NCI-H69 (cell line): Measurements from ENCODE around the gene TTC28.

Source experiments
- DNase-seq: peaks from one replicate; lab custom pipeline; 2025; lab: John Stamatoyannopoulos, UW

Gene TTC28

GRCh38 chr22:28001171-28001835 is 678.3 kb downstream of the TTC28 start:
- no peak for DNase-seq

DNA sequence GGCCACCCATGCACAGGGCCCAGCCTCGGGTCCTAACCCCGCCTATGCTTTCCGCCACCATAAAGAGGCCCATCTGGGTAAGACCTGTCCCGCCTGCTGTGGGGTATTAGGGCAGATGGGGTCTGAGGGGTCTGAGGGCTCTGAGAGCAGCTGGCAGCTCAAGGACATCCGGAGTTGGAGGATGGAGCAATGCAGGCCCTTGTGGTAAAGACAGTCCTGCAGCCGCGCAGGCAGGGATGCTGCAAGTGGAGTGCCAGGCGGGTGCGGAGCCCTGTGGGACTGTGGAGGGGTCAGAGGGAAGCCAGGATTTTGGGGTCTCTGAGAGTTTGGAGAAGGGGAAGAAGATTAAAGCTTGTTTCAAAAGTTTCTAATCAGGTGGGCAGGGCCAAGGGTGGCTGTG is 679.3 kb downstream of the TTC28 start:
- DNase-seq: no peak

DNA sequence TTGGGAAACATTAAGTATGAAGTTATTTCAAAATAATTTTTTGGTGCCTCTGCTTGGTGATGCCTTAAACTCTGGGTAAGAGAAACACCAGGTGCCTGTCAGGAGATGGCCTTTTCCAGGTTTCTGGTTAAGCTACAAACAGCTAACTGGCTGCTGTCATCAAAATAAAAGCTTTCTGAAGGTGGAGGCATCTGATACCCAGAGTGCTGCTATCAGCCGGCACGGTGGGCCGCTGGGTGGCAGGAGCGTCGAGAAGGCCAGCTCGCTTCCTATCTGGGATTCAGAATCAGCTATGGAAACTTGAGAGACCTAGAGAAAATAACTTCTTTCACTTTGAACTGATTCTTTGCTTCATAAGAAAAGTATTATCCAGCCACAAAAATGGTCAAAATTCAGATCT is 679.8 kb downstream of the TTC28 start:
- DNase-seq: no peak

GRCh38 chr22:27998511-27999410 is 680.9 kb downstream of the TTC28 start:
- DNase-seq: no peak

DNA sequence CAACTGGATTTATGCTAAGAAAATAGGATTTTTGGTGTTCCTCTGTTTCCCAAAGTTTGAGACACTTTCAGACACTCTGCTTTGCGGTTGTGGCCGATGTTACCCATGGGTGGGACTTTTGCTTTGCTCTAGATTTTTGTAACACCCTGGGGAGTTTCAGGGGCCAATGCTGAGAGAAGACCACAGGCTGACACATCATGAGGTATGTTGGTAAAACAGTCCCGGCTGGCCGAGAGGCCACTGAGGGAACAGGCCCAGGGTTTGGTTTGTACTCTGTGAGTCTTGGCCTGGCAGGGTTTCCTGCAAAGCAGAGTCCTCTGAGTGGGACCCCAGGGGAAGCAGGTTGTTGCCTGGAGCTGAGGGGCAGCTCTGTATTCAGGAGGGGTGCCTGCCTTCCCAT is 682.1 kb downstream of the TTC28 start:
- DNase-seq: no peak

GRCh38 chr22:27996981-27997380 is 682.7 kb downstream of the TTC28 start:
- DNase-seq: no peak

GRCh38 chr22:27996529-27996925 is 683.1 kb downstream of the TTC28 start:
- no peak for DNase-seq

DNA sequence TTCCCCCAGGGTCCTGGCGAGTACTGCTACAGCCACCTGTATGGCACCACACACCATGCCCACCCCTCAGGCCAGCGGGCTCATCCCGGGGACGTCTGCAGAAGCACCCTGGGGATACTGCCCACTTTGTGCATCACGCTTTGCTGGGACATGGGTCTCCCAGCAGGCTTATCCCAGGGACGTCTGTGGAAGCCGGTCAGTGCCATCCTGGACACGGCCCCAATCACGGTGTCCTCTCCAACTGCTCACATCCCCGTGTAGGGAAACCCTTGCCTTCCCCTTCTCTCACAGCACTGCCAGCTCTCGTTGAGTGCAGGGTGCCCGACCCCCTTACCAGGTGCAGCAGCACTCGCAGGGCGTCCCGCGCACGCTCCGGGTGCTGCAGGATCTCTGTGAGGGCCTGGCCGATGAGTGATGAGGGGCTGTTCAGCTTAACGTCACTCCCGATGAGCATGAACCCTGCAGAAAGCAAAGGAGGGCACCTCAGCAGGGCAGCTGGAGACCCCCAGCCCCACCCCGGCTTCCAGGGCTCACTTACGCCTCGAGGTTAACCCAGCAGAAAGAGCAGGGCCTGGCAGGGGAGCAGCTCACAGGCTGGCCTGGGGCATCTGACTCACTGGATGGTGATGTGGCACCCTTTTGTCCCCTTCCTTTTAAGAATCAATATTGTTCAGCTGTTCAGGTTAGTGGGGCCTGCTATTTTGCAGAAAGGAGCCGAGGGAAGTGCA is 683.7 kb downstream of the TTC28 start:
- no peak for DNase-seq

DNA sequence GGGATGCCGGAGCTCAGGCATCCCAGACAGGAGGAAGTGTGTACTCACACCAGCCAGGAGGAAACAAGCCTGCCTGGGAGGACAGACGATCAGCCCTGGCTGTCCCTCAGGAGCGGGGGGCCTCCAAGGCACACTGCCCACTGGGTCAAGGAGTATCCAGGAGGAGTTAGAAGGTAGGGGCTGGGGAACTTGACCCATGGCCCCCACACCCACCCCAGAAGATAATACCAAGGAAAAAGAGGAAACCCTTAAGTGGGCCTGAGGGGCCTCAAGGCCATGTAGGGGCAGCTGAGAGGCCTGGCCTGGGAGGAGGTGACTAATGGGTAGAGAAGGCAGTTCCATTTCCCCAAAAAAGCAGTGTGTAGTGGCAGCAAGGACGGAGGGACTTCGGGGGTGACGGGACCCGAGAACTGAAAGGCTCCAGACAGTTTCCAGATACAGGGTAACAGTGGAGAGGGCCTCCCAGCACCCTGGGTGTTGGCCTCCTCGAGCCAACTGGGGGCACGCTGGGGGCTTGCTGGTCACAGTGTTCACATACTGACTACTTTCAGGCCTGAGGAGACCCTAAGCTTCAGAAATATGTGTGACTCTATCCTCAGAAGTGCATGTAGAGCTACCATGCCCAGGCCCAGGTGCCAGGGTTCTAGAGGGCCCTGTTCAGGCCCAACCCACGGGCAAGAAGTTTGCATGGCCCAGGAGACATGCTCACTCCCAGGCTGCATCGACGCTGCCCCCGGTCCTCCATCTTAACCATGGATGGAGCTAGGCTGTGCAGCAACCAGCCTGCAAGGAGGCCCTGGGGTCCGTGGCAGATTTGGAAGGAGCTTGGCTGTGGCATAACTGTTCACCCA is 684.9 kb downstream of the TTC28 start:
- DNase-seq: no peak

GRCh38 chr22:27993774-27994350 is 685.8 kb downstream of the TTC28 start:
- DNase-seq: no peak

GRCh38 chr22:27993201-27993635 is 686.4 kb downstream of the TTC28 start:
- no peak for DNase-seq

GRCh38 chr22:27992294-27993165 is 687.1 kb downstream of the TTC28 start:
- no peak for DNase-seq

DNA sequence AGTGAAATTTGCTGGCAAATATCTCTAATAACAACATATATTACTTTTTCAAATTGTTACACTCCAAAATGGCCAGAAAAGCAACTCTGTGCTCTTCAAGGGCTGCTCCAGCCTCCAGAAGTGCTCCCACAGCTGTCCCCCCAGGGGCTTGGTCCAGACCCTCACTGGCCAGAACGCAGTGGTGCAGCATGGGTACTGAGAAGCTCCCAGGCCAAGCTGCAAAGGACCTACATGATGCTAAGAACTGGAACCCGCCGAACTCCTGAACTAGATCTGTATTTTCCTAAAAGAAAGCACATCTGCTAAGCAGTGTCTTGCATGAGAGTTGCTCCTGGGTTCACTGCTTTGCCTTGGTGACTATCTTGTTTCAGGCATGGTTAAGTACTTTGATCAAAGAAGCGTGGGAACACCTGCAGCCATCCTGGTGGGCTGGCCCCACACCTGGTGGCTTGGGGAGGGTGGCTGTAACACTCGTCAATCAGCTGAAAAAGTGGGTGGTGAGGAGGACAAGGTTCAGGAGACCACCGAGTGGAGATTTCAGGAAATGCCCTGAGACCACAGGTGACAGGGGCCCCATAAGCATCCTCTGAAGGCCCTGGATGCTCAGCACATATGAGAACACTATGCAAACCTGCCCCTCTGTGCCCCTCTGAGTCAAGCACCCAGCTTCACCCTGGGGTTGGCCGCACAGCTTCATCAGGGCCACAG is 687.9 kb downstream of the TTC28 start:
- no peak for DNase-seq

DNA sequence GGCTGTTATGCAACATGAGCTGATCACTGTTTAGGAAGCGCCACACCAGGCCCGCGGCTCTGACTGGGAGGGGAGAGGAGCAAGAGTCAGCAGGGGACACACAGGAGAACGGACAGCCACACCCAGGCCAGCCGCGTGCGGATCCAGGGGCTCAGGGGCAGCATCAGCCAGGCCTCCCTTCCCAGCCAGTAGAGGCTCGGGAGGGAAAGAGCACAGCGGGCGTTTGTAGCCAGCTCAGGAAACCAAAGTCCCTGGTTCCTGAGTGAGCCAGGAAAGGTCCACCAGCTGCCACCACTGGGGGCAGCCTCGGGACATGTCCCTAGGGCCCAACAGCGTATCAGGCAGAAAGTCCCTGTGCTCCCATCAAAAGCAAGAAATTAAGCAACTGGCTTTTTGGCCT is 688.8 kb downstream of the TTC28 start:
- peak; percentile 58 for DNase-seq

- DNase-seq: no peak
Observed at GRCh38 chr22:27990451-27990840, 689.2 kb downstream of the TTC28 start.

DNA sequence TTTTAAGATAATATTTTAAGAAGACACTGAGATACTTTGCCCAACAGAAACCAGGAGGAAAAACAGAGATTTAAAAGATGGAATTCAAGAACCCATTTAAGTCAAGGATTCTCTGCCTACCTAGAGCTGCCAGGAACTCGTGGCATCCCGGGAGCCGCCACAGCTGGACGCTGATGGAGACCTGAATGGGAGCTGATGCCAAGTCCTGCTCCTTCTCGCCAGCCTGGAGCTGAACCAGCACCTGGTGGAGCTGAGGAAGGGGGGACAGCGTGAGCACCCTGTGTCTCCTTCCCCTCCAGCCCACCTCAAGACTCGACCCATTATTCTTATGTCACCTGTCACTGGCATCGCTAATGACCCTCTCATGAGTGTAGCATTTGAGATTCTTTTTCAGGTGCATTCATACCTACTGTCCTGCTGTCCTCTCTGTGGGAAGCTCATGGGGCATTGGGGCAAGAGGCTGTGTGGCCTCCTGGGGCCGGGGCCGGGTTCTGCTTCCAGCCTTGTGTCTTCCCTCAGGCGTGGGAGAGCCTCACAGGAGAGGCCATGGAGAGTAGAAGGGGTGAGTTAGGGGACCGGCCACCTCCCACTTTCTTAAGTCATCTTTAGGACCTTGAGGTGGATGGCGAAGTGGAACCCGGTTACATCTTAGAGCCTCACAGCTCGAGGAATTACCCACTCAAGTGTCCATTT is 689.7 kb downstream of the TTC28 start:
- no peak for DNase-seq

GRCh38 chr22:27988704-27989103 is 690.9 kb downstream of the TTC28 start:
- no peak for DNase-seq

GRCh38 chr22:27987557-27987956 is 692.1 kb downstream of the TTC28 start:
- DNase-seq: no peak

- no peak for DNase-seq
Observed at GRCh38 chr22:27986937-27987336, 692.7 kb downstream of the TTC28 start.
